Caki2 (cell line): ENCODE measurements around the gene TSEN15. TPM values are rescaled to one million over a fixed set of nuclear protein-coding genes. Genes with fewer than 3 reads are reported as not detected.
"Not testable (repeated sequence)": the region's sequence is repeated elsewhere in the genome, so short reads cannot be mapped to it uniquely, and the experiment has no call there.

Source experiments
- DNase-seq: peaks from one replicate; pipeline ENCODE4 v3.0.0-alpha.2; 2015; ENCODE audit warnings: low read depth
- in situ Hi-C: cut with HindIII; loops from 2 replicates; pipeline ENCODE4 v1.10.0; 2016; ENCODE audit warnings: low sequenced_read_pairs, low pct_unique_long_range_greater_than_20kb, mixed read lengths
- total RNA-seq: library from RNA; depleted of rRNA; stranded (reverse); fragments of >200 nt; shearing (Covaris generic); gene quantifications from 2 replicates; pipeline ENCODE4 v1.2.3, GENCODE V29; 2014; ENCODE audit warnings: low replicate concordance

TSEN15 gene
- total RNA-seq, 1 experiment from 2014 or later, result 52.3 TPM

DNA sequence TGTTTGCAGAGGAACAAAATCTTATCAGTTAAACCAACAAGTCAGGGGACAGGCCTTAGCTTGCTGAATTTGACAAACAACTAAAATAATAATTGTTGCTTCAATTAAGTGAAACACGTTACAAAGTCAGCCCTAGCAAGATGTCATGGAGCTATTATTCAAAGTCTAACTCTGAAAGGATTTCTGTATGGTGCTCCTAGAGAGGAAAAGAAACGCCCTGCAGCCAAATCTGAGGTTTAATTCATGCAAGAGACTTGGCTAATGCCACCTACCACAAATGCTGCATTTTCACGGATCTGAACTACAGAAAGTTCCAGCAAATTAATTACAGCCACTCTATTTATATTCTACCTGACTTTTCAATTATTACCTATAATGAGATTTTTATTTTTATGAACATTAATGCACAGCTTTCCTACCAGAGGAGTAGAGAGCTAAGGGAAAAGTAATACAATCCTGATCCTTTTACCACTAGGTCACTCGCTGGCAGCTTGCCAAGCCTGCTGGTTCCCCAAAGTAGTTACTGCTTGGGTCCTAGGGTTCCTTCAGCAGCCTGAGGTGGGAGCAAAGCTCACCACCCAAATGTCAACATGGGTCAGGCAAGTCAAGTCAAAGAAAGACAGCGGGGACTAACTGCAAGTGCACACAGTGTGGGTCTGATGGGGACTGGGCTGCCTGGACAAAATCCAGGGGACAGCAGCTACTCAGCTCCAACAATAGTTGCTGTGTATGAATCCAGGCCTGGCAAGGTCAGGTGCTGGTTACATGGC, 22.5 kb upstream of the TSEN15 start:
- no peak for DNase-seq
- in situ Hi-C loops, result no loop called here

DNA sequence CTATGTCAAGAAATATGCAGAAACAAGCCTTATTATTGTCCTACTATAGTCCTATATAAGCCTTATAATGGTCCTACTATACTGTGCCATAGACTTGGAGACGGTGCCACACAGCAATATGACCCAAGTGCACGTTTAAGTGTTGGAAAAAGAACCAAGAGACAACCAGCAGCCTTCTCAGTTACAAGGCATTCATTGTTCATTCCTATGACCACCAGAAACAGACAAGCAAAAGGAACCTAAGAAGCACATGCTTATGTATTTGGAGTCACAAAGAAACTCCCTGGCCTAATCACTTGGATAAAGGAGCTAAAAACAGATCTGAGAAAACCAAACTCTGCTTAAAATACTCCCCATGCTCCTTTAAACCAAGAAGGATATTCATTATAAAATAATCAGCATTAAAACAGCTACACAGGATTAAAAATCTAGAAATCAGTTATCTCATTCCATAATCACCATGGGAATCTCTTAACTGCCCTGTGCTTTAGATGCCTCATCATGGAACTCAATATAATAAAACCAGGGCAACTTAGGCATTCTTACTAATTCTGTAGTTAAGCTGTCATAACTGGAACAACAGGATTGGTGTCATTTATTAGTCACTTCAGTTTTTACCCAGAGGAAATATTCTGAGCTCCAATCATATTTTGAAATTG, 21.0 kb upstream of the TSEN15 start:
- DNase-seq, result no peak
- in situ Hi-C loops, result no loop called here

DNA sequence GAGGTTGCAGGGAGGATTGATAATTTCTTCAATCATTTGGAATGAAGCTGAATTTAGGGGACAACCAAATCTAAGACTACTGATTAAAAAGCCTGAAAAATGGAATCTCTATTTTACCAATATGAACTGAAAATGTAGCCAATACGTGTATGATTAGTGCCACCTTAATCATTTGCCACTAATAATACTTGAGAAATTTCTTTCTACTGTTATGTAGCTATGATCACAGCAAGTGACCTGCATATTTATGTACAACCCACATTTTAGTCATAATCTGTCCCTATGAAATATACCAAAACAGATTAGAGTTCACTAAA, 20.5 kb upstream of the TSEN15 start:
- in situ Hi-C loops, result no loop called here
- DNase-seq, result no peak

DNA sequence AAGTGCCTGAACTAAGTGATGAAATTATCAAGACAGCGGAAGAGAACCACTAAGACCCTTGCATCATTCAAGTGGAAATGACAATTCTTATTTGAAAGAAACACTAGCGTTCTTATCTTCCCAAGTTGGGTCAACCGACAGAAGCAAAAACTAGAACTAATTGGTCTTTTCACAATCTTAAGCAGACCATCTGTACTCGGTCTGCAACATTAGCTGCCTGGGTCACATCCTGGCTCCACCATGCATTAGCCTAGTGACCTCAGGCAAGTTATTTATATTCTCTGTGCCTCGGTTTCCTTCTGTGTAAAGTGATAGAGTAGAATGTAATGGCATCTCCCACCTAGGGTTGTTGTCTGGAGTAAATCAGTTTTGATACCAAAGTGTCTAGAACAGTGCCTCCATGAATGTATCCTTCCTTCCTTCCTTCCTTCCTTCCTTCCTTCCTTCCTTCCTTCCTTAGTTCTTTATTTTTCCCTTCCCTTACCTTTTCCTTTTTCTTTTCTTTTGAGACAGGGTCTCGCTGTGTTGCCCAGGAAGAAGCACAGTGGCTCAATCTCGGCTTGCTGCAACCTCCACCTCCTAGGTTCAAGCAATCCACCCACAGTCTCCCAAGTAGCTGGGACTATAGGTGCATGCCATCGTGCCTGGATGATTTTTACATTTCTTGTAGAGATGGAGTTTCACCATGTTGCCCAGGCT, 20.0 kb upstream of the TSEN15 start:
- DNase-seq, result no peak
- in situ Hi-C loops, result no loop called here

DNA sequence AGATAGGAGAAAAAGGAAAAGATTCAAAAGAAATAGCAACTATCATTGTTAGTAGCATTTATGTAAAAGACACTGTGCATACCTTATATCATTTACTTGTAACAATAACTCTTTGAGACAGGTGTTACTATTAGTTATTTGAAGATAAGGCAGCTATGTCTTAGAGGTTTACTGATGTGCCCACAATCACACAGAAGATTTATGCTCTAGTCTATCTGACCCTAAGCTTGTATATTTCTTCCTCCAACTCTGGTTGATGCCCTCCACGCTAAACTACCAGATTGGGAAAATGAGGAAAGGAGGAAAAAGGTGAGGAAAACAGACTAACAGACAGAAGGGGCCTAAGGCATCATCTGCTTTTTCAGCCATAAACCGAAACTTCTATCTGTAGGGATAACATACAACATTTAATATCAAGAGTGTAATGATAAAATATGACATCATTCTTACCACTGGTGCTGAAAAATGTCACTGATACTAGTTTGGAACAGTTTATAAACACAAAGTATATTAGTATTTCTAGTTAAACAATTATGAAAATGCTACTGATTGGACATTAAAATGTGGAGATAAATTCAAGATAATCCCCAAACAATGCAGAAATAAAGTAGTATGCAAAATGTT, 19.1 kb upstream of the TSEN15 start:
- DNase-seq, result no peak
- in situ Hi-C loops, result no loop called here

DNA sequence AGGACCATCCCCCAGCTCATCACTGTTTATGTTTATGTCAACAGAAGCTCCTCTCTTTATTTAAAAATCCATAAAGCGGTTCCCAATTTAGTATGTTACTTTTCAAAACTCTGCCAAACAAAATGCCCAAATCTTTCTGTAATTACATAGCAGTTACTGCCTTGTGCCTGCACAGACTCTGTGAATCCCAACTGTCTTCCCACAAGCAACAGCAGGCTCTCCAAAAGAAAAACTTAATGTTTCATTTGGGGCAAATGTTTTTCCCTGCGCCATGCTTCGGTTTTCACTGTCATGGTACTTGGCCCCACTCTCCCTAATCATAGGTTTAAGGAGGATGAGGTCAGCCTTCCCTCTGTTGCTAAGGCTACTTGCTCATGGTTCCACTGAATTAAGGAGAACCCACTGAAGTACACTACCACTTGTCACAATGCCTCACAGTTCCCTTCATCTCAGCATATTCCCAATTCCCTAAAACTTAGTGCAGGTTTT, 18.6 kb upstream of the TSEN15 start:
- in situ Hi-C loops, result no loop called here

DNA sequence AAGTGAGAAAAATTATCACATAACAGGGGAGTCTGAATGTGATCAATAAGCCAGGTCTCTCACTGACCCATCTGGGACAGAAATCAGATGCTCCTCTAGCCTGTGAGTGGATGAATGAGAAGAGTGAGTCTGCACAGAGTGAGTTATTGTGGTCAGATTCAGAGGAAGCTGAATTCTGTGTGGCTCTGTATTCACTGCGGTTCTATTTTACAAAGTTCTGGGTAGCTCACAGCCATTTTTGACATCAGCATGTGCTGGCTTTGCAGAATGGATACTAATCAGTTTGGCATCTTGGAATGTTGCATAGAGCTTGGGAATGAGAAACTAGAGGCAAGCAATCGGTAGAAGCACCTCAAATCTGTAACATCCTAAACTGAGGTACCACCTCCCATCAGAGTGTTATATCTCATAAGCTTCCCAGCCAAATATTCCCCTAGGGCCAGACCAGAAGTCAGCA, 17.8 kb upstream of the TSEN15 start:
- DNase-seq, result no peak
- in situ Hi-C loops, result no loop called here

More for the DNA sequence above, 18.6 kb upstream of the TSEN15 start:
- no peak for DNase-seq

DNA sequence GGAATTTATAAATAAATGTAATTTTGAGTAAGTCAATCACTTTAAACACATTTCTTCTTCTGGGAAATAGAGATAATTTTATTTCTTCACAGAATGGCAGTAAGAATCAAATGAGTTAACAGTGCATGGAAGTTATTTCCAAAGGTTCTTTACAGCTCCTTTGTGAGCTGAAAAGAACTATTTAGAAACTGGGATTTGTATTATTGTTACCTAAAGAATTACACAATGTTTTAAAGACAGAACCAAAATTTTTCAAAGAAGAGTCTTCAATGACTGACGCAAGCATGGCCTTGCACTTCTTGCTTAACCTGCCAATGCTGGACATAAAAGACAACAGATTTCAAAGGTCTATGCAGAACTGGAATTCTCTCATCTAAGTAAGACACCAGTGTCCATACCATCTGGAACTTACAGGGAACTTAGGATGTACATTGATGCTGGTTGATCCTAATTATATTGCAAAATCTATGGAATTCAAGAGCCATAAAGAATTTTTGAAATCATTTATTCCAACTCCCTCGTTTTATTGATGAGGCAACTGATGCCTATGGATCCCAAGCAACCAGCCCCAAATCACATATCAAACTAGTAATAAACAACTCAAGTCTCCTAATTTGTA, 16.7 kb upstream of the TSEN15 start:
- in situ Hi-C loops, result no loop called here
- DNase-seq, result no peak

DNA sequence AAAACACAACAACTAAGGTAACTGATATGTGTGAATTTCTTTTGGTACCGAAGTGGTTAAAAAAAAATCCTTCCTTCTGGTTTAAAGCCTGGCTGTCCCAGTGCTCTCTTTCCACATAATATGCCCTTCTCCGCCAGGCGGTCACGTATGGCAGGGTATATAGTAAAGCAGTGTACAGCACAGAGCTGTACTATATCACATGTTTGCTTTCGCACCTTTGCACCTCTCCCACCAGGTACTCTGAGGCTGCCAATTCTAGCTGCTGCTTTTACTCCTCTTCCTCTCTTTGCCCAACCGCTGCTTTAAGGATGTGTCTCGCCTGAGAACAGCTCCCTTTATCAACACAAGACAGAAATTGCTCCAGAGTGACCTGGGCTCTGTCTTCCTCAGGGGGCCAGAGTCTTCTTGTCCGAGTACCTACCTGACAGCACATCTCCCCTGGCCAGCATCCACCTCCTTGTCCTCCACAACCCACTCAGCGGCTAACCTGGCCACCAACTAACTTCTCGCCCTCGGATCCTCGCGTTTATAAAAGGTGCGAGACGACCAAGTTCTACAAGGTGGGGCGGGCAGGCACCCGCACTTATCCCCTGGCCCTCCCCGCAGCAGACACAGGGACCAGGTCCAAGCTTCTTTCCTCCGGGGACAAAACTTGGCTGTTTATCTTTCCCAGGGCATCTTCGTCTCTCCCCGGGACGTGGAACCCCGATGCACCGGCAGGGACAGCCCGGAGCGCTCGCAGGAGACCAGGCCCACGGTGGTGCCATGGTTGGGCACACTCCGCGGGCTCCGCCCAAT, 15.6 kb upstream of the TSEN15 start:
- DNase-seq, result no peak
- in situ Hi-C loops, result no loop called here

DNA sequence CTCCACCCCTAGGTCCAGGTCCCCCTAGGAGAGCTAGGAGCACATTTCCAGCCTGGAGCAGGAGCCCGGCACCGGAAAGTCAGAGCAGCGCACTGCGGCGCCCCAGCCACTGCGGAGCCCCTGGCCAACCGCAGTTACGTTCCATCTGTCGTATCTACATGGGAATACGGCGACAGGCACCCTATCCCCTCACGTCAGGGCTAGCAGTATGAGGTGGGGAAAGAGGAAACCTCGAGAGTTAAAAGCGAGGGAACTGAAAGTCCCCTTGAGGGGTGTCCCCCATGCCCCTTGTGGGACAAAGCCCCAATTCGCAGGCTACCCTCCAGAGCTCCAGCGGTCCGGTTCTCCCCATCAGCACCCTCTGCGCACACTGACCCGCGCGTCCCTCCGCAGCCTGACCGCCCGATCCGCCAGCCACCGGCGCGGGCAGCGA, 15.0 kb upstream of the TSEN15 start:
- peak; percentile 30 for DNase-seq
- in situ Hi-C loops, result no loop called here

DNA sequence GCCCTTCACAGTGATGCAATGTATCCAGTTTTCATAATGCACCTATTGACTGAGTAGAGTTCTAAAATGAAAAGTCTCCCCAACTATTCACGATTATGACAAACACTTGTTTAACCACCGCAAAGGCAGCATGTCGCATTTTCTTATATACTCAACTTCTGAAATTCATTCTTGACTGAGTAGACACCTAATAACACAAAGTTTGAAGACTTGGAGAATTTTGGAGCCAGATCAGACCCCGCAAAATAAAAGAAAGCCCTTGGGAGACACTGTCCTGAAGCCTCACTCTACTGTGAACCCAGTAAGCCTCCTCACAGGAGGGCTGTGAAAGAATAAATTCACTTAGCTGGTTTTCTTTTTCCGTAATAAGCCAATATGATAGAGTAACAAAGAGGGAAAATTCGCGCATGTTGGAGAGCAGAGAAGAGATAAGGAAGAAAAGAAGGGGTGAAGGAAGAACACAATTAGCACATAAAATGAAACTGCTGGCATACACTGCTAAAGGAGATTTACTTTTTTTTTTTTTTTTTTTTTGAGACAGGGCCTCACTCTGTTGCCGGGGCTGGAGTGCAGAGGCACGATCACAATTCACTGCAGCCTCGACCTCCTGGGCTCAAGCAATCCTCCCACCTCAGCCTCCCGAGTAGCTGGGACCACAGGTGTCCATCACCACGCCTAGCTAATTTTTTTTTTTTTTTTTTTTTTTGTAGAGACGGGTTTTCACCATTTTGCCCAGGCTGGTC, 13.5 kb upstream of the TSEN15 start:
- in situ Hi-C loops, result no loop called here

DNA sequence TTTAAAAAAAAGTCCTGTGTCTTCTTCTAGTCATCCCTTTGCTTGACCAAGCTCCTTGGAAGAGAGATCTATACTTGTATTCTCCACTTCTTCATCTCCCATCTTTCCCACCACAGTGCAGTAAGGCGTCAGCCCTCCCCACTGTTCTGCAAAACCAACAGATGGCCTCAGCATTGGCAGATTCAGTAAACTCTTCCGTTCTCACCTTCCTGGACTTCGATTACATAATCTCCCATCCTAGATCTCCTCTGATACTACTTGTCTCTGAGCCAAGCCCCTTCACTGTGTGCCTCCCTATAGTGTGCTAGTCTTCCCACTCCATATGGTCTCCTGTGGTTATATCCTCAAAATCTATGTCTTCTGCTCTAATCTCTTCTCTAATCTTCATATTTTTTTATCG, 12.4 kb upstream of the TSEN15 start:
- in situ Hi-C loops, result no loop called here
- DNase-seq, result no peak

More for the DNA sequence above, 13.5 kb upstream of the TSEN15 start:
- no peak for DNase-seq

DNA sequence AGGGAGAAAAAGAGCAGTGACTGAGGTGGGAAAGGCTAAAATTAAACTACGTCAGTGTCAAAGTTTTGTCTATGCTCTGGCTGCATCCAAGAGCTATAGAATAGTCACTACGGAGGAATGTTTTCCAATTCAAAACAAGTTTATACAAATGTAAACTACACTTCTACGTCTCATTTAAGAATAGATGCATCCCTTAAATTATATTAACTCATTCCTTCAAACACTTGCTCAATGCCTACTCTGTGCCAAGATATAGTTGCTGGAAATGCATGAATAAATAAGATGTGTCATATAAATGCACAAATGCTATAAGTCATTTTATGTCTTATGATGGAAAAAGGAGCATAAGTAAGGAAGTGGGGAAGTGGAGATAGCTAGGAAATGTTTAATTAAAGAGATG, 9.8 kb upstream of the TSEN15 start:
- in situ Hi-C loops, result no loop called here
- no peak for DNase-seq

DNA sequence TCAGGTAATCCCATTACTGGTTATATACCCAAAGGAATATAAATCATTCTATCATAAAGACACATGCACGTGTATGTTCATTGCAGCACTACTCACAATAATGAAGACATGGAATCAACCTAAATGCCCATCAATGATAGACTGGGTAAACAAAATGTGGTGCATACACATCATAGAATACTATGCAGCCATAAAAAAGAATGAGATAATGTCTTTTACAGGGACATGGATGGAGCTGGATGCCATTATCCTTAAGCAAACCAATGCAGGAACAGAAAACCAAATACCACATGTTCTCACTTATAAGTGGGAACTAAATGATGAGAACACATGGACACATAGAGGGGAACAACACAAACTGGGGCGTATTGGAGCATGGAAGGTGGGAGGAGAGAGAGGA, 8.2 kb upstream of the TSEN15 start:
- in situ Hi-C loops, DNase-seq: not testable (repeated sequence)

DNA sequence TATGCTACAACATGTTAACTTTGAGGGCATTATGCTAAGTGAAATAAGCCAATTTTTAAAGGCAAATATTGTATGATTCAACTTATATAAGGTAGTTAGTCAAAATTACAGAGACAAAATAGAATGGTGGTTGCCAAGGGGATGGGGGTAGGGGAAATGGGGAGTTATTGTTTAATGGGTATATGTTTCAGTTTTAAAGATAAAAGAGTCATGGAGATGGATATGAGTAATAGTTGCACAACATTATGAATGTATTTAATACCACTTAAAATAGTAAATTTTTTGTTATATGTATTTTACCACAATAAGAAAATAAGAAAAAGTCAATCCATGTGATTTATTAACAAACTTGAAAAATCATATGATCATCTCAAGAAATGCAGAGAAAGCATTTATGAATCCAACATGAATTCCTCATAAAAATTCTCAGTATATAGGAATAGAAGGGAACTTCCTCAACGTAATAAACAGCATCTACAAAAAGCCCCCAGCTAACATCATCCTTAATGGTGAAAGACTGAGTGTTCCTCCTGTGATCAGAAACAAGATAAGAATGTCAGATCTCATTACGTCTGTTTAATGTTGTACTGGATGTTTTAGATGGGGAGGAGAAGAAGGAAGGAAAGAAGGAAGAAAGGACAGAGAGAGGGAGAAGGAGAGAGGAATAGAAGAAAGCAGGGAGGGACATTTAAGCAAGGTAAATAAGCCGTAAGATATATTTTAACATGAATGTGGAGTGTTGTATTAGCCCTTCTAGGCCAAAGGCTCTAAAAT, 6.7 kb upstream of the TSEN15 start:
- no peak for DNase-seq
- in situ Hi-C loops, result no loop called here

DNA sequence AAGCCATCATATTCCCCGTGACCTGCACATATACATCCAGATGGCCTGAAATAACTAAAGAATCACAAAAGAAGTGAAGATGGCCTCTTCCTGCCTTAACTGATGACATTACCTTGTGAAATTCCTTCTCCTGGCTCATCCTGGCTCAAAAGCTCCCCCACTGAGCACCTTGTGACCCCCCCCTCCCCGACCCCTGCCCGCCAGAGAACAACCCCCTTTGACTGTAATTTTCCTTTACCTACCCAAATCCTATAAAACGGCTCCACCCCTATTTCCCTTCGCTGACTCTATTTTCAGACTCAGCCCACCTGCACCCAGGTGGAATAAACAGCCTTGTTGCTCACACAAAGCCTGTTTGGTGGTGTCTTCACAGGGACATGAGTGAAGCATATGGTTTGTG, 4.0 kb upstream of the TSEN15 start:
- in situ Hi-C loops, DNase-seq: not testable (repeated sequence)
